Calu3 (cell line): Measurements from ENCODE around the gene YBEY. TPM values are rescaled to one million over a fixed set of nuclear protein-coding genes. Genes with fewer than 3 reads are reported as not detected.

Experiments used
- BruUV-seq: library from RNA; stranded (reverse); fragments of 400-500 nt; replicated peaks from 2 replicates; lab custom pipeline; 2021; lab: Mats Ljungman, UMichigan
- CTCF ChIA-PET: fragments of 300-600 bp; sonication (Branson Sonifier 250); formaldehyde crosslinking; loops from one replicate; lab custom pipeline; 2022; ENCODE audit warnings: antibody characterized with exemption; lab: Charles Lee
- DNase-seq: peaks from one replicate; pipeline ENCODE4 v3.0.0; 2022
- H3K27ac Mint-ChIP-seq: one replicate; pipeline ENCODE4 v1.8.0; 2022; ENCODE audit warnings: mixed read lengths; ENCODE audit not compliant: unreplicated experiment
- H3K27me3 Mint-ChIP-seq: one replicate; pipeline ENCODE4 v1.8.0; 2022; ENCODE audit warnings: mixed read lengths; ENCODE audit not compliant: unreplicated experiment
- H3K36me3 Mint-ChIP-seq: one replicate; pipeline ENCODE4 v1.8.0; 2022; ENCODE audit warnings: mild to moderate bottlenecking, moderate library complexity, mixed read lengths; ENCODE audit not compliant: insufficient read depth, unreplicated experiment
- H3K4me1 Mint-ChIP-seq: one replicate; pipeline ENCODE4 v1.8.0; 2022; ENCODE audit warnings: mild to moderate bottlenecking, low read depth, mixed read lengths; ENCODE audit not compliant: unreplicated experiment
- H3K4me3 Mint-ChIP-seq: one replicate; pipeline ENCODE4 v1.8.0; 2022; ENCODE audit warnings: mild to moderate bottlenecking, low read depth, moderate library complexity, mixed read lengths; ENCODE audit not compliant: unreplicated experiment
- H3K9me3 Mint-ChIP-seq: one replicate; pipeline ENCODE4 v1.8.0; 2022; ENCODE audit warnings: low read depth, mixed read lengths; ENCODE audit not compliant: unreplicated experiment
- intact Hi-C: fragments of 100-400 bp; cut with micrococcal nuclease; formaldehyde crosslinking; loops from one replicate; pipeline ENCODE4 v1.10.0; 2022; ENCODE audit not compliant: unreplicated experiment
- total RNA-seq: library from RNA; stranded (reverse); gene quantifications from 2 replicates; pipeline ENCODE4 v1.2.3, GENCODE V29; 2022
- TF ChIP-seq, protein P1 (sequence below): fragments of 200-600 bp; IDR thresholded peaks from one replicate; pipeline ENCODE4 v1.8.0; 2022; ENCODE audit warnings: antibody characterized with exemption; ENCODE audit not compliant: unreplicated experiment

YBEY gene
- total RNA-seq, 1 experiment from 2014 or later, result 11.3 TPM

DNA sequence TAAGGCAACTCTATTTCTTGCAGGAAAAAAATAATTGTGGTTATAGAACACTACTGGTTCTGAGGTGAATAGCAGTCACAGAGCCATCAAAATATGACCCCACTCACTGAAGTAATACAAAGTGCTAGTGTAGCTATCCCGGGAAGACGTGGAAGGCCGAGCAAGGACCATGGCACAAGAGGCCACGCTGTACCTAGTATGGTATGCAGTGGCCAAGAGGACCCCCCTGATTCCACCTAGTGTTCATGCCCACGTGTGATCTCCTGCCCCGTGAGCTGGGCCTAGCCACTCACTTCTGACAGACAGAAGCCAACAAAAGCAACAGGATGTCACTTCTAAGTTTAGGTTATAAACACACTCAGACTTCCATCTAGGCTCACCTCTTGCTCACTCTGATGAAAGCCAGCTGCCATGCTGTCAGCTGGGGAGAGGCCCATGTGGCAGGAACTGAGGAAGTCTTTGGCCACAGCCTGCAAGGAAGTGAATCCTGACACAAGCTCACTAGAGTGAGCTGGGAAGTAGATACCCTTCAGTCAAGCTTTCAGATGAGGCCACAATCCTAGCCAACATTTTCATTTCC lies 35.9 kb upstream of the YBEY start:
- Mint-ChIP-seq H3K9me3 (no peaks in the 10 kb centered on the region), H3K36me3 (peaks cover 63% of the 10 kb centered on the region), H3K4me1 (no peaks in the 10 kb centered on the region), H3K27ac (no peak overlapping the region), H3K4me3 (no peak overlapping the region), H3K27me3 (no peaks in the 10 kb centered on the region)
- no peak for DNase-seq
- no TSS peak for BruUV-seq
- CTCF ChIA-PET, result interaction anchor here (1.0 kb wide), 1 partner anchor 107 kb away, joined by 3 read pairs; no protein-coding TSS in a partner anchor
- TF ChIP-seq, protein P1, sequence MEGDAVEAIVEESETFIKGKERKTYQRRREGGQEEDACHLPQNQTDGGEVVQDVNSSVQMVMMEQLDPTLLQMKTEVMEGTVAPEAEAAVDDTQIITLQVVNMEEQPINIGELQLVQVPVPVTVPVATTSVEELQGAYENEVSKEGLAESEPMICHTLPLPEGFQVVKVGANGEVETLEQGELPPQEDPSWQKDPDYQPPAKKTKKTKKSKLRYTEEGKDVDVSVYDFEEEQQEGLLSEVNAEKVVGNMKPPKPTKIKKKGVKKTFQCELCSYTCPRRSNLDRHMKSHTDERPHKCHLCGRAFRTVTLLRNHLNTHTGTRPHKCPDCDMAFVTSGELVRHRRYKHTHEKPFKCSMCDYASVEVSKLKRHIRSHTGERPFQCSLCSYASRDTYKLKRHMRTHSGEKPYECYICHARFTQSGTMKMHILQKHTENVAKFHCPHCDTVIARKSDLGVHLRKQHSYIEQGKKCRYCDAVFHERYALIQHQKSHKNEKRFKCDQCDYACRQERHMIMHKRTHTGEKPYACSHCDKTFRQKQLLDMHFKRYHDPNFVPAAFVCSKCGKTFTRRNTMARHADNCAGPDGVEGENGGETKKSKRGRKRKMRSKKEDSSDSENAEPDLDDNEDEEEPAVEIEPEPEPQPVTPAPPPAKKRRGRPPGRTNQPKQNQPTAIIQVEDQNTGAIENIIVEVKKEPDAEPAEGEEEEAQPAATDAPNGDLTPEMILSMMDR, result no peak
- intact Hi-C loops, result no loop called here

DNA sequence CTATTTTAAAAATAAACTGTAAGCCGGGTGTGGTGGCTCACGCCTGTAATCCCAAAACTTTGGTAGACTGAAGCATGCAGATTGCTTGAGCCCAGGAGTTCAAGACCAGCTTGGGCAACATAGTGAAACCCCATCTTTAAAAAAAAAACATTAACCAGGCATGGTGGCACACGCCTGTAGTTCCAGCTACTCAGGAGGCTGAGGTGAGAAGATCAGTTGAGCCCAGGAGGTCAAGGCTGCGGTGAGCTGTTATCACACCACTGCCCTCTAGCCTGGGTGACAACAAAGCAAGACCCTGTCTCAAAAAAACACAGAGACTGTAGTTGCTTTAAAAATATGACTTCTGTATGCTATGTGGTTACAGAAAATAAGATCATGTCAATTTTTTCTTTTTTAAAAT lies 33.3 kb upstream of the YBEY start:
- intact Hi-C loops, result no loop called here
- H3K9me3 Mint-ChIP-seq, result no peaks in the 10 kb centered on the region
- H3K27ac Mint-ChIP-seq, result no peak overlapping the region
- CTCF ChIA-PET, result no interaction called here
- H3K4me1 Mint-ChIP-seq, result no peaks in the 10 kb centered on the region
- TF ChIP-seq, protein P1, result no peak
- H3K4me3 Mint-ChIP-seq, result no peak overlapping the region
- no peaks in the 10 kb centered on the region for H3K27me3 Mint-ChIP-seq
- peaks cover 60% of the 10 kb centered on the region for H3K36me3 Mint-ChIP-seq
- DNase-seq, result no peak
- BruUV-seq, result no TSS peak

DNA sequence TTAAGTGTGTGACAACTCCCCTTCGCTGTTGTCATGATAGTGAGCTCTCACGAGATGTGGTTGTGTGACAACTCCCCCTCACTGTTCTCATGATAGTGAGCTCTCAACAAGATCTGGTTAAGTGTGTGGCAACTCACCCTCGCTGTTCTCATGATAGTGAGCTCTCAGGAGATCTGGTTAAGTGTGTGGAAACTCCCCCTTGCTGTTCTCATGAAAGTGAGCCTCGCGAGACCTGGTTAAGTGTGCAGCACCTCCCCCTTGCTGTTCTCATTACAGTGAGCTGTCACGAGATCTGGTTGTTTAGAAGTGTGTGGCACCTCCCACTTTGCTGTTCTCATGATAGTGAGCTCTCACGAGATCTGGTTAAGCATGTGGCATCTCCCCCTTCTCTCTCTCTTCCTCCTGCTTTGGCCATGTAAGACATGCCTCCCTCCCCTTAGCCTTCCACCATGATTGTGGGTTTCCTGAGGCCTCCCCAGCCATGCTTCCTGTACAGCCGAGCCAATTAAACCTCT lies 32.5 kb upstream of the YBEY start:
- CTCF ChIA-PET, result no interaction called here
- no peak for DNase-seq
- TF ChIP-seq, protein P1, result no peak
- Mint-ChIP-seq H3K4me3 (no peak overlapping the region), H3K4me1 (no peaks in the 10 kb centered on the region), H3K36me3 (peaks cover 56% of the 10 kb centered on the region), H3K27me3 (no peaks in the 10 kb centered on the region), H3K27ac (no peak overlapping the region), H3K9me3 (no peaks in the 10 kb centered on the region)
- BruUV-seq, result no TSS peak
- intact Hi-C loops, result no loop called here

DNA sequence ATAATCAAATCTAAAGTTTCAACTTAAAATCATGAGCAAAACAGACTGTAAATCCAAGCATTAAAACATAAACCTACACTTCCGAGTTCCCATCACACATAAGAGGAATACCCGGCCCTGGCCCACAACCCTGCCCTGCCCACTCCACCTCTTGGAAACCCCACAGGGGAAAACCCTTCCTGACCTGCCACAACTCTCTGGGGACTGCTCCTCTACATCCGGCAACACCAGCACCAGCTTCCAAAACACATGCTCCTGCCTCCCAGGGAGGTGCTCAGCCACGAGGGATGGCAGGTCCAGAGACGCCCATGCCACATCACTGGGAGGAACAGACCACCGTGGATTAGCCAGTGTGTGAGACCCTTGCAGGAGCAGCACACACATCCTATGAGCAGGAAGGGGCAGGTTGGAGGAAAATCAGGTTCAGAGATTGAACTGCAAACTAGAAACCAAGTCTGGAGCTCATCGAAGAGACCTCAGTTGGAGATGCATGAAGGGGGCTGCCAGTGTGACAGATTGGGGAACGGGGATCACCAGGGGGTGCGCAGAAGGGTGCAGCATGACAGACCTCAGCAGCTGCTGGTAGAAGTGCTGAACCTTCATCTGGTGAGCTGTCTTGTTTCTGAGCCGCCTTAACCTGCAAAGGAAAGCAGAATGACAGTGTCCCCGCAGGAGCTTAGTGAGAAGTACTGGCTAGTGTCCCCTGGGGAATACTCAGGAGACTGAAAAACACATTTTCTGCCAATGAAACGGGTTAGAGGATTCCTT lies 31.8 kb upstream of the YBEY start:
- BruUV-seq, result no TSS peak

More for the DNA sequence above, 31.8 kb upstream of the YBEY start:
- H3K36me3 Mint-ChIP-seq, result peaks cover 56% of the 10 kb centered on the region
- H3K4me1 Mint-ChIP-seq, result no peaks in the 10 kb centered on the region
- intact Hi-C loops, result no loop called here
- CTCF ChIA-PET, result no interaction called here
- TF ChIP-seq, protein P1, result no peak
- no peak overlapping the region for H3K4me3 Mint-ChIP-seq
- DNase-seq, result no peak
- no peak overlapping the region for H3K27ac Mint-ChIP-seq
- H3K27me3 Mint-ChIP-seq, result no peaks in the 10 kb centered on the region
- no peaks in the 10 kb centered on the region for H3K9me3 Mint-ChIP-seq
